GM23248 (cell line): ENCODE data around the gene TRAF3.

ENCODE experiments used
- EZH2 ChIP-seq: fragments of 200-600 bp; sonication (generic); IDR thresholded peaks from 2 replicates; pipeline ENCODE4 v1.6.1; 2018; ENCODE audit warnings: antibody characterized with exemption, mild to moderate bottlenecking; ENCODE audit not compliant: insufficient read depth, poor library complexity, severe bottlenecking
- EZH2phosphoT487 ChIP-seq: fragments of 200-600 bp; sonication (generic); IDR thresholded peaks from 2 replicates; pipeline ENCODE4 v1.6.1; 2018; ENCODE audit warnings: antibody characterized with exemption, moderate library complexity, mild to moderate bottlenecking, low read depth; ENCODE audit not compliant: insufficient read depth

- TF ChIP-seq EZH2: no peak
- no peak for TF ChIP-seq EZH2phosphoT487
Observed at GRCh38 chr14:102760496-102761193, 16.6 kb upstream of the TRAF3 start.
